HepG2 (cell line): Measurements from ENCODE around the gene PARN. TPM values are rescaled to one million over a fixed set of nuclear protein-coding genes. Genes with fewer than 3 reads are reported as not detected.
A peak's percentile ranks its signal among the peaks of the same experiment; 100 is the strongest.

Experiments
- ATAC-seq: fragments of 200-7000 bp; cut with Tn5 transposase; 3 replicates; pipeline ENCODE4 v1.9.1; 2020; ENCODE audit warnings: mild to moderate bottlenecking, moderate library complexity
- BruUV-seq: library from RNA; stranded (reverse); fragments of 400-500 nt; replicated peaks from 2 replicates; lab custom pipeline; 2021; lab: Mats Ljungman, UMichigan
- CTCF ChIA-PET: fragments of 300-600 bp; formaldehyde crosslinking; extraction: SDS; loops from one replicate; lab custom pipeline; 2021; ENCODE audit warnings: low total read pairs, inconsistent platforms, low intra/inter-chr PET ratio; lab: Yijun Ruan, JAX
- POLR2A ChIA-PET: fragments of 350-600 bp; sonication (Branson Sonifier 250); formaldehyde crosslinking; loops from one replicate; lab custom pipeline; 2020; ENCODE audit warnings: antibody characterized with exemption, inconsistent platforms; lab: Yijun Ruan, JAX
- DNase-seq: peaks from one replicate; pipeline ENCODE4 v3.0.0-alpha.2; 2015; ENCODE audit warnings: low spot score
- FAIRE-seq: peaks from 3 replicates; lab custom pipeline; 2011; peaks lifted over from hg19 to GRCh38; lab: Jason Lieb, UNC
- H2AFZ ChIP-seq: one replicate; pipeline ENCODE4 v1.6.1; 2011; ENCODE audit warnings: low read length, inconsistent platforms
- H3K27ac ChIP-seq: fragments of 300-600 bp; 3 replicates; pipeline ENCODE4 v1.8.0; 2011; ENCODE audit warnings: mixed run types, mild to moderate bottlenecking, mixed read lengths, low read length, inconsistent platforms; ENCODE audit not compliant: insufficient read depth; ENCODE audit errors: extremely low read length
- H3K27me3 ChIP-seq, 2 experiments: fragments of 200-600 bp in 1 of 2; 2 replicates in 1 of 2; 3 replicates in 1 of 2; pipeline versions ENCODE4 v1.6.0 to v1.8.0; 2011; ENCODE audit warnings: low read length in 2 of 2, mild to moderate bottlenecking in 2 of 2, moderate library complexity in 2 of 2, inconsistent platforms in 1 of 2; ENCODE audit not compliant: insufficient read depth in 2 of 2, control insufficient read depth in 1 of 2
- H3K36me3 ChIP-seq, 2 experiments: fragments of 200-600 bp in 1 of 2; replicated peaks in 1 of 2; 2 replicates in 1 of 2; 3 replicates in 1 of 2; pipeline versions ENCODE4 v1.5.1 to v1.8.0; 2011; ENCODE audit warnings: low read length in 2 of 2, inconsistent platforms in 1 of 2; ENCODE audit not compliant: insufficient read depth in 2 of 2, control insufficient read depth in 1 of 2
- H3K4me1 ChIP-seq: 2 replicates; pipeline ENCODE4 v1.5.1; 2012; ENCODE audit warnings: low read length, inconsistent platforms; ENCODE audit not compliant: insufficient read depth
- H3K4me2 ChIP-seq: 2 replicates; pipeline ENCODE4 v1.6.0; 2011; ENCODE audit warnings: low read depth, low read length, inconsistent platforms
- H3K4me3 ChIP-seq, 3 experiments: fragments of 200-600 bp in 1 of 3; sonication (generic), shearing (Covaris generic) in 1 of 3; replicated peaks in 1 of 3; 2 replicates each; pipeline ENCODE4 v1.5.1; 2011 to 2016; ENCODE audit warnings: low read length in 3 of 3, inconsistent platforms in 2 of 3, low read depth in 2 of 3, mild to moderate bottlenecking in 2 of 3, control low read depth in 1 of 3, mixed read lengths in 1 of 3; ENCODE audit not compliant: insufficient read depth in 1 of 3
- H3K79me2 ChIP-seq: one replicate; pipeline ENCODE4 v1.6.1; 2011; ENCODE audit warnings: low read length, inconsistent platforms; ENCODE audit not compliant: insufficient read depth
- H3K9ac ChIP-seq: 2 replicates; pipeline ENCODE4 v1.6.0; 2011; ENCODE audit warnings: mild to moderate bottlenecking, low read depth, low read length, inconsistent platforms; ENCODE audit not compliant: insufficient read depth
- H3K9me3 ChIP-seq: 2 replicates; pipeline ENCODE4 v1.5.1; 2012; ENCODE audit warnings: mild to moderate bottlenecking, low read length
- H4K20me1 ChIP-seq: 2 replicates; pipeline ENCODE4 v1.6.0; 2011; ENCODE audit warnings: inconsistent platforms, mild to moderate bottlenecking, low read length, moderate library complexity; ENCODE audit not compliant: insufficient read depth
- ARNT ChIP-seq: fragments of 450-650 bp; IDR thresholded peaks from 2 replicates; pipeline ENCODE4 v1.6.1; 2017
- GTF3A ChIP-seq: sonication (generic); formaldehyde crosslinking; conservative IDR thresholded peaks from 2 replicates; pipeline ENCODE4 v1.4.0; 2020; ENCODE audit warnings: mild to moderate bottlenecking, missing genetic modification reagents
- KDM5A ChIP-seq: fragments of 200-600 bp; sonication (generic); IDR thresholded peaks from 2 replicates; pipeline ENCODE4 v1.7.0; 2018; ENCODE audit warnings: antibody characterized with exemption, mild to moderate bottlenecking, low read length, borderline replicate concordance
- MTA1 ChIP-seq: sonication (generic); formaldehyde crosslinking; IDR thresholded peaks from 2 replicates; pipeline ENCODE4 v1.4.0; 2020; ENCODE audit warnings: missing genetic modification reagents, mild to moderate bottlenecking, borderline replicate concordance
- NFYC ChIP-seq: IDR thresholded peaks from 2 replicates; pipeline ENCODE4 v1.6.1; 2016; ENCODE audit warnings: missing genetic modification reagents, missing compliant biosample characterization
- NR1H2 ChIP-seq: sonication (generic); formaldehyde crosslinking; IDR thresholded peaks from 2 replicates; pipeline ENCODE4 v1.8.1; 2022; ENCODE audit warnings: low read depth, missing genetic modification reagents, borderline replicate concordance
- NR2F2 ChIP-seq: IDR thresholded peaks from 2 replicates; pipeline ENCODE4 v1.6.1; 2012; ENCODE audit warnings: low read depth, inconsistent platforms, borderline replicate concordance
- SIX1 ChIP-seq: sonication (generic); formaldehyde crosslinking; IDR thresholded peaks from 2 replicates; pipeline ENCODE4 v1.4.0; 2020; ENCODE audit warnings: missing genetic modification reagents, borderline replicate concordance
- SOX6 ChIP-seq, 2 experiments: fragments of 450-650 bp in 1 of 2; sonication (generic) in 1 of 2; formaldehyde crosslinking in 1 of 2; IDR thresholded peaks; 2 replicates each; pipeline versions ENCODE4 v1.4.0 to v1.6.1; 2017 to 2020; ENCODE audit warnings: antibody characterized with exemption in 1 of 2, mild to moderate bottlenecking in 1 of 2, missing genetic modification reagents in 1 of 2
- TFAP4 ChIP-seq: sonication (generic); IDR thresholded peaks from 2 replicates; pipeline ENCODE4 v1.6.1; 2016; ENCODE audit warnings: low read depth, borderline replicate concordance
- ZBTB42 ChIP-seq: sonication (generic); formaldehyde crosslinking; IDR thresholded peaks from 2 replicates; pipeline ENCODE4 v1.5.0; 2020; ENCODE audit warnings: mild to moderate bottlenecking, missing genetic modification reagents
- ZNF17 ChIP-seq: sonication (generic); formaldehyde crosslinking; IDR thresholded peaks from 2 replicates; pipeline ENCODE4 v1.5.0; 2020; ENCODE audit warnings: mild to moderate bottlenecking, missing genetic modification reagents
- ZNF556 ChIP-seq: sonication (generic); formaldehyde crosslinking; IDR thresholded peaks from 2 replicates; pipeline ENCODE4 v1.4.0; 2020; ENCODE audit warnings: mild to moderate bottlenecking, missing genetic modification reagents, borderline replicate concordance
- ZNF776 ChIP-seq: sonication (generic); formaldehyde crosslinking; IDR thresholded peaks from 2 replicates; pipeline ENCODE4 v1.4.0; 2020; ENCODE audit warnings: mild to moderate bottlenecking, missing genetic modification reagents
- WGBS: methylation state at CpG from one replicate; pipeline ENCODE4 v1.1.6; 2017; ENCODE audit warnings: low lambda C conversion rate; 5-methylcytosine and 5-hydroxymethylcytosine counted together
- in situ Hi-C: cut with HindIII; loops from 2 replicates; pipeline ENCODE4 v1.10.0; 2017; ENCODE audit warnings: low pct_unique_long_range_greater_than_20kb; ENCODE audit not compliant: extremely low pct_ligation_motif_present
- intact Hi-C: fragments of 100-400 bp; cut with micrococcal nuclease; formaldehyde crosslinking; loops from one replicate; pipeline ENCODE4 v1.10.0; 2022; ENCODE audit not compliant: unreplicated experiment
- polyA plus RNA-seq, 8 experiments: library from polyadenylated mRNA; depleted of rRNA in 3 of 8; stranded (reverse) in 7 of 8; unstranded in 1 of 8; fragments of >200 nt; fragmentation: Illumina TruSeq in 4 of 8; extraction: Trizol in 4 of 8; gene quantifications; 2 replicates each; pipeline versions ENCODE4 v1.2.1 to v1.2.3, GENCODE V29; 2011 to 2016; ENCODE audit warnings: low read depth in 4 of 8, missing spikeins in 1 of 8, mixed read lengths in 1 of 8; ENCODE audit not compliant: insufficient read depth in 1 of 8
- total RNA-seq, 5 experiments: library from RNA; depleted of rRNA; stranded (reverse); fragments of >200 nt; fragmentation: Illumina TruSeq; extraction: Trizol; gene quantifications; 2 replicates each; pipeline ENCODE4 v1.2.3, GENCODE V29; 2016; ENCODE audit warnings: low read depth in 1 of 5
- TF ChIP-seq, protein P1 (sequence below): sonication (generic); formaldehyde crosslinking; IDR thresholded peaks from 2 replicates; pipeline ENCODE4 v1.5.1; 2020; ENCODE audit warnings: mild to moderate bottlenecking, missing genetic modification reagents, moderate library complexity

The PARN gene
- total and polyA plus RNA-seq, 2 of the 13 experiments (the other 11 are each of a cell fraction or from before 2014, with no cell fraction given): 13.3 to 47.6 TPM

- peak overlapping the region; percentile 63 for H3K27ac ChIP-seq
- H2AFZ ChIP-seq: no peak overlapping the region
- H3K4me3 ChIP-seq: no peak overlapping the region; a peak in 1 of 6 replicates
- no peak overlapping the region for H3K9ac ChIP-seq
- intact Hi-C loops (loop anchor here (1.0 kb wide), 1 partner anchor 11 kb away; no protein-coding TSS in a partner anchor), in situ Hi-C loops (no loop called here)
- H3K9me3 ChIP-seq: no peaks in the 10 kb centered on the region
- FAIRE-seq: peak; percentile 63
- ChIA-PET POLR2A (interaction anchor here (0.6 to 2.0 kb wide), 12 partner anchors 8 to 212 kb away, joined by 3 to 16 read pairs (median 5); no protein-coding TSS in a partner anchor), CTCF (no interaction called here)
- H4K20me1 ChIP-seq: no peaks in the 10 kb centered on the region
- 47% methylated on average over 7 of the region's 7 CpGs for WGBS
- peaks cover 100% of the 10 kb centered on the region for H3K4me1 ChIP-seq
- peaks cover 5% of the 10 kb centered on the region for H3K79me2 ChIP-seq
- H3K36me3 ChIP-seq: peaks cover 0 to 4% of the 10 kb centered on the region in 2 experiments; a peak in 1 of 5 replicates
- BruUV-seq: no TSS peak
- peak; percentile 64 for ATAC-seq
- DNase-seq: peak; percentile 81
- H3K4me2 ChIP-seq: peak overlapping the region; percentile 2; the same call in 1 of the 2 replicates
- no peaks in the 10 kb centered on the region for H3K27me3 ChIP-seq
- TF ChIP-seq KDM5A (no peak), ARNT (no peak), MTA1 (CRISPR knock-in tag) (0 out of 2 replicates have a peak, but pooled peaks have one; percentile 16), GTF3A (CRISPR knock-in tag) (0 out of 2 replicates have a peak, but pooled peaks have one; percentile 50), SOX6 (IDR thresholded peaks at IDR 0.05) (no peak), SOX6 (CRISPR knock-in tag; IDR thresholded peaks at IDR 0.05) (no peak; the same call in 1 of the 2 replicates), ZNF17 (CRISPR knock-in tag) (no peak), NR1H2 (CRISPR knock-in tag) (no peak), NFYC (CRISPR knock-in tag) (no peak), ZBTB42 (CRISPR knock-in tag) (no peak), NR2F2 (no peak; the same call in 1 of the 2 replicates), SIX1 (CRISPR knock-in tag) (no peak), ZNF776 (CRISPR knock-in tag) (no peak), ZNF556 (CRISPR knock-in tag) (0 out of 2 replicates have a peak, but pooled peaks have one; percentile 27), TFAP4 (no peak; the same call in 1 of the 2 replicates)
- TF ChIP-seq, protein P1, sequence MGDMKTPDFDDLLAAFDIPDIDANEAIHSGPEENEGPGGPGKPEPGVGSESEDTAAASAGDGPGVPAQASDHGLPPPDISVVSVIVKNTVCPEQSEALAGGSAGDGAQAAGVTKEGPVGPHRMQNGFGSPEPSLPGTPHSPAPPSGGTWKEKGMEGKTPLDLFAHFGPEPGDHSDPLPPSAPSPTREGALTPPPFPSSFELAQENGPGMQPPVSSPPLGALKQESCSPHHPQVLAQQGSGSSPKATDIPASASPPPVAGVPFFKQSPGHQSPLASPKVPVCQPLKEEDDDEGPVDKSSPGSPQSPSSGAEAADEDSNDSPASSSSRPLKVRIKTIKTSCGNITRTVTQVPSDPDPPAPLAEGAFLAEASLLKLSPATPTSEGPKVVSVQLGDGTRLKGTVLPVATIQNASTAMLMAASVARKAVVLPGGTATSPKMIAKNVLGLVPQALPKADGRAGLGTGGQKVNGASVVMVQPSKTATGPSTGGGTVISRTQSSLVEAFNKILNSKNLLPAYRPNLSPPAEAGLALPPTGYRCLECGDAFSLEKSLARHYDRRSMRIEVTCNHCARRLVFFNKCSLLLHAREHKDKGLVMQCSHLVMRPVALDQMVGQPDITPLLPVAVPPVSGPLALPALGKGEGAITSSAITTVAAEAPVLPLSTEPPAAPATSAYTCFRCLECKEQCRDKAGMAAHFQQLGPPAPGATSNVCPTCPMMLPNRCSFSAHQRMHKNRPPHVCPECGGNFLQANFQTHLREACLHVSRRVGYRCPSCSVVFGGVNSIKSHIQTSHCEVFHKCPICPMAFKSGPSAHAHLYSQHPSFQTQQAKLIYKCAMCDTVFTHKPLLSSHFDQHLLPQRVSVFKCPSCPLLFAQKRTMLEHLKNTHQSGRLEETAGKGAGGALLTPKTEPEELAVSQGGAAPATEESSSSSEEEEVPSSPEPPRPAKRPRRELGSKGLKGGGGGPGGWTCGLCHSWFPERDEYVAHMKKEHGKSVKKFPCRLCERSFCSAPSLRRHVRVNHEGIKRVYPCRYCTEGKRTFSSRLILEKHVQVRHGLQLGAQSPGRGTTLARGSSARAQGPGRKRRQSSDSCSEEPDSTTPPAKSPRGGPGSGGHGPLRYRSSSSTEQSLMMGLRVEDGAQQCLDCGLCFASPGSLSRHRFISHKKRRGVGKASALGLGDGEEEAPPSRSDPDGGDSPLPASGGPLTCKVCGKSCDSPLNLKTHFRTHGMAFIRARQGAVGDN (CRISPR knock-in tag): no peak
Observed at GRCh38 chr16:14497245-14498082, 132.6 kb downstream of the PARN start.
